GM18873 (cell line): ENCODE measurements around the gene MYL3.
"Not testable (repeated sequence)": the region's sequence is repeated elsewhere in the genome, so short reads cannot be mapped to it uniquely, and the experiment has no call there.

ENCODE experiments used
- ATAC-seq: cut with Tn5 transposase; IDR thresholded peaks from one replicate; pipeline ENCODE4 v1.9.1; 2021; ENCODE audit warnings: mild to moderate bottlenecking, moderate library complexity, moderate number of reproducible peaks; ENCODE audit not compliant: unreplicated experiment, low FRiP score

The MYL3 gene

DNA sequence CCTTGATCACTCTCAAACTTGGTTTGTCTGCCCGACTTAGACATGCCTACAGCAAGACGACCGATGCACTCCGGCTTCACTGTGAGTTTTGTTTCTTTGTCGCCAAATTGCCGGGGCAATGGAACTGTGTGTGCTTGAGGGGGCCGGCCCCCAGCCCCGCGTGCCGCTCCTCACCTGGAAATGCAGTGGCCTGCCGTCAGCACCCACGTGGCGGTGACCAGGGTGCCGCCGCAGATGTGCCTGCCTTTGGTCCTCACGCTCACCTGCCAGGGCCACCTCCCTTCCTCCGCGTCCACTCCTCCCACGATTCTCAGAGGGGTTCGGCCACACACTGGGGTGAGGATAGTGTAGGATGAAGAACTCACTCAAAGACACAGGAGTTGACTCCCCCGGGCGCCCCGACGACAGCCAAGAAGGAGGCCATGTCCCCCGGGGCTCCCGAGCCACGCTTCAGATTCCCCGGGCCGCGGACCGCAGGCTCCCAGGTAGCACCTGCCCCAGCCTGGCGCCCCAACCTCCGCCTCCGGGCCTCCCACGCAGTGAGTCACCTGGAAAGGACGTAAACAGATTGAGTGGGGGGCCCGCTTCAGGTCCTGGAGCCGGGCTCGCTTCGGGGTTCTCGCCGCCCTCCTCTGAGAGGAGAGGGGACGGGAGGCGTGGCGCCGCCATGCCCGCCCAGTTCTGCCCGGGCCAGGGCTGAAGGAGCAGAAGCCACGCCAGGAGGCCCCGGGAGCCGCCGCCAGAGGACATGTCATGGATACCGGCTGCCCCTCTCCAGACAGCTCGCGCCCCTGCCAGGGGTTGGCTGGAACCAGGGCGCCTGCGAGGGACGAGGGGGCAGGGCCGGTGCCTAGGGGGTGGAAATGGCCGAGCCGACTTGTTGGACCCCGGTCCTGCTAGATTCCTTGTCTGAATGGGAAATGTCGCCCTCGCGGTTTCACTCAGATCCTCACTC lies 29.6 kb downstream of the MYL3 start:
- ATAC-seq: no peak

DNA sequence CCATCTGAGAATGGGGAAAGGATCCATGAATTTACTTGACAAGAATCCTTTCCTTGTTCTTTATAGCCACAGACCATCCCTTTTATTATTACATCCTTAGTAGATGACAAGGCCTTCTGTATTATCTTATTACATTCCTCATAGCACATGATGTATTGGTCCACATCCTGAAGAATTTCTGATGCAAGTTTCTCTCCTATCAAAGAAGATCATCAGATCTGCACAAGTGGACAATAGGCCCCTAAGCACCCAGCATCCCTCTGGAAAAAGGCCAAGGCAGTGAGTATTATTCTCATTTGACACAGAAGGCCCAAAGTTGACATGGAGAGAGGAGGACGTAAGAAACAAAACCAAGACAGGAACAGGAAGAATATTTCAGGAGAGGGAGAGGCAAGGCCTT lies 31.4 kb downstream of the MYL3 start:
- no peak for ATAC-seq

DNA sequence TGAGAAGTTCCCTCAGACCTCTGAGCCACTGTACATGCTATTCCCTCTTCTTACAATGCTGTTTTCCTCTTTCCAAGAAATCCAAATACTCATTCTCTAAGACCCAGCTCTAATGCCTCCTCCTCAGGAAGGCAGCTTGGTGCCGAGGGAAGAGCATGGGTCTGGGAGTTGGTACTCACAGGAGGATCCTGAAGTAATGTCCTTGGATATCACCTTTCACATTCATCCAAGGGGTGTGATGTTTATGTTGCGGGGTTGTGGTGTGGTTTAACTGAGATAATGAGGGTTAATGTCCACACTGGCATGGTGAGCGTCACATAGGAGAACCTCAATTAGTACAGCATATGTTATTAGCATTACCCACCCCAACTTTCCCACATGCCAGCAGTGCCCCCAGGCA lies 31.9 kb downstream of the MYL3 start:
- ATAC-seq: no peak

DNA sequence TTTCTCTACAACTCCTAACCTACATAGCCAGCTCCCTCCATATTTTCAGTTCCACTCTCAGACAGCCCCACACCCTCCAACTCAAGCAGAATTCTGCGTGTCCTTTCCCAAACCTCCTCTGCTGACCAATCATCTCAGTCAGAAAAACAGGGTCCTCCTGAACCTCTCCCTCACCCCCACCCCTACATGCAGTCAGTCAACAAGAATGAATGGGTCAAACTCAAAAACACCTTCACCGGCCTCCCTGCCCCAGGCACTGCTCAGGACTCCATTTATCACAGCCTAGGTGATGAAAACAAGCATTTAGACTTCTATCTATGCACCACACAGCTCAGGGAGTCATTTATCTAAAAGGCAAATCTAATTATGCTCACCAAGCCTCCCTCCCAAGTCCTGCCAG lies 32.4 kb downstream of the MYL3 start:
- ATAC-seq: no peak

DNA sequence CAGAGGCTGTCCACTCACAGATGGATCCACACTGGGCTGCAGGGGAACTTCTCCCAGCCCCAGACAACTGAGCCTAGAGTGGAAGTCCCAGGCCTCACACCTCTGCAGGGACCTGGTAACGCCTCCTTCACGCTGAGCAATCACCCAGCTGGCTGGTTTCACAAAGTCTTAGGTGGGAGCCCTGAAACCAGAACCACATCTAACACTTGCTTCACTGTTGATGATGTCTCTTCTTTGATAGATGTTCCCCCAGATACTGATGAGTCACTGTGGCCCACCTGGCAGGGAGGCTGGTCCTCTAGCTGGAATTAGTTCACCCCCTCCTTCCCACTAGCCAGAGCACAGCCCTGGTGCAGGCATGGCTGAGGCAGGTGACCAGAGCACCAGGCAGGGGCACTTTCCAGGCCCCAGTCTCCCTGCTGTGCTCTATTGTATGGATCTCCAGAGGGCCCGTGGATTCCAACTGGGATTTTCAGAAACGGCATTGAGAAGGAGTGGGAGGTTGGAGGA lies 33.5 kb downstream of the MYL3 start:
- ATAC-seq: no peak

DNA sequence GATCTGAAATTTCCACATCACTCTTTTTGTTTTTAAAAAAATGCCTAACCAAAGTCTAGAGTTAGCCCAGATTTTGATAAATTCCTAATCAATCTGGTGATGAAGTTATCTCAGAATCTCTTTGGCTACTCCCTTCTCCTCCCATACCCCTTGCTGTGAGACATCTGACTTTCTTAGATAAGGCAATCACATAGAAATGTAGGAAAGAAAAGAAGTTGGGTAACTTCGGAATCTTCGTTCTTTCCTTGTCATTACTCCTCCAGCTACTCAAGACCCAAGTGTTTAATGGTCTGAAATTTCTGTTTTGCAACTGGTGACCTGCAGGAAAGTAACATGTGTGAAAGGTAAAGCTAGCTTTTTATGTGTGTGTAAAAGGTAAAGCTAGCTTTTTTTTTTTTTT lies 37.8 kb downstream of the MYL3 start:
- ATAC-seq: no peak

DNA sequence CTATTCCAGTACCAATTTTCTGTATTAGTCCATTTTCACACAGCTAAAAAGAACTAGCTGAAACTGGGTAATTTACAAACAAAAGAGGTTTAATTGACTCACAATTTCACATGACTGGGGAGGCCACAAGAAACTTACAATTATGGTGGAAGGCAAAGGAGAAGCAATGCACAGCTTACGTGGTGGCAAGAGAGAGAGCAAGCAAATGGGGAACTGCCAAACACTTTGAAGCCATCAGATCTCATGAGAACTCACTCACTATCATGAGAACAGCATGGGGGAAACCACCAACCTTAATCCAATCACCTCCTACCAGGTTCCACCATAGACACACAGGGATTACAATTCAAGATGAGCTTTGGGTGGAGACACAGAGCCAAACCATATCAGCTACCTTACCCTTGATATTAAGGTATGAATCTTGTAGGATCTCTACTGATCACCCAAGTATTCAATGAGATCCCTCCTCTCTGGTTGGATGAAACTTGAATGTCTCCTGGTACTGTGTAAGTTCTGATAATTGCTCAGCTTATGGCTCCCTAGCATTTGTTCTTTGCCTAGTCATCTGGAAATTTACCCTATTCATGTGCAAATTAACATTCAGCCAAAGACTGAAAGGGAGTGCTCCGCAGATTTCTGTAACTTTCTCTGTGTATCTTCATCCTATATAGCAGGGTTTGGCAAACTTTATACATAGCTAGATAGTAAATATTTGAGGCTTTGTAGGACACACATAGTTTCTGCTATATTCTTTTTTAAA lies 38.9 kb downstream of the MYL3 start:
- no peak for ATAC-seq

DNA sequence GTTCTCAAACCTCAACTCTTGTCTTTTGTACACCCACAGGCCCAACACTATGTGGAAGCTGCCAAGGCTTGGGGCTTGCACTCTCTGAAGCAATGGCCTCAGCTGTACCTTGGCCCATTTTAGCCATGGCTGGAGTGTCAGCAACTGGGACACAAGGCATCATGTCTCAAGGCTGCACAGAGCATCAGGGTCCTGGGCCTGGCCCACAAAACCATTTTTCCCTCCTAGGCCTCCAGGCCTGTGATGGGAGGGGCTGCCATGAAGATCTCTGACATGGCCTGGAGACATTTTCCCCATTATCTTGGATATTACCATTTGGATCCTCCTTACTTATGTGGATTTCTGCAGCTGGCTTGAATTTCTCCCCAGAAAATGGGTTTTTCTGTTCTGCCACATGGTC lies 39.9 kb downstream of the MYL3 start:
- not testable (repeated sequence) for ATAC-seq

DNA sequence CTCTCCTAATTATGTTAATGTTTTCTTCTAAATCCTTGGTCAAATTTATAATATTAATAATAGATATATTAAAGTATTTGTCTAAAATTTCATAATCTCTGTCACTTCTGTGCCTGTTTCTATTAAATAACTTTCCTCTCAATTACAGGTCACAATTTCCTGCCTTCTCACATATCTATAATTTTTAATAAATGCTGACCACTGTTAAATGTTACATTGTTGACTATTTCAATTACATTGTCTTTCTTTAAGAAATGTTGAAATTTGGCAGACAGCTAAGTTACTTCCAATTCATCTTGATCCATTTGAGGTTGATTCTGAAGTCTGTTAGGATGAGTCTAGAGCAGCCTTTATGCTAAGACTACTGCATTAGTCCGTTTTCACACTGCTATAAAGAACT lies 41.7 kb downstream of the MYL3 start:
- no peak for ATAC-seq

DNA sequence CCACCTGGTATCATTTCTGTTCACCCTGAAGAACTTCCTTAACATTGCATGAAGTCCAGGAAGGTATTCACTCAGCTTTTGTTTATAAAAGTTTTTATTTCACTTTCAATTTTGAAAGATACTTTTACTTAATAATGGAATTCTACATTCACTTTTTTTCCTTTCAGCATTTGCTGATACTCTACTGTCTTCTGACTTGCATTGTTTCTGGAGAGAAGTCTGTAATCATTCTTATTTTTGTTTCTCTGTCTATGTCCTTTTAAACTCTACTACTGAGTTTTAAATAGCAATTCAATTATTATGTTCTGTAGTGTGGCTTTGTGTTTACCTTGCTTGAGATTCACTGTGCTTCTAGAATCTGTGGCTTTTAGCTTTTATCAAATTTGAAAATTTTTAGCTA lies 42.4 kb downstream of the MYL3 start:
- no peak for ATAC-seq

DNA sequence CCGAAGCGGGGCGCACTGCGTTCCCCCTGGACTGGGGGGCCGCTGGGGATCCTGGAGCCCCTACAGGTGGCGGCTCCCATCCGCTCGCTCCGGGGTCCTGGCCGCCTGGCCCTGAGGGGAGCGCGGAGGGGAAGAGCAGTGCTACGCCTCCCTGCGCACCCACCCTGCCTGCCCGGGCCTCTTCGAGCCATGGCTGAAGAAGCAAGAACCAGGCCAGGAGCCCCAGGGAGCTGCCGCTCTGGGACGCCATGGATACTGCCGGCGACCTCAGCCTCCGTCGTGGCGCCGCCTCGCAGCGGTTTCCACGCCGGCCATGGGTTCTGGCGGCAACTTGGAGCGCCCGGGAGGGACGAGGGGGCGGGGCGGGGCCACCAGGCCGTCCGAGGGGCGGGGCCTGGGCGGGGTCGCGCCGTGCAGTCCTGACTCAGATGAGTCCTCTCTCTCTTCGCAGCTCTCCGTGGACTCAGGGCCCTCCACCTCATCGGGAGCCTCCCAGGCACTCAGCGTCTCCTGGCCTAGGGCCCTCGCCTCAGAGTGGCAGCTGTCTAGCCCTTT lies 50.9 kb downstream of the MYL3 start:
- ATAC-seq: no peak

DNA sequence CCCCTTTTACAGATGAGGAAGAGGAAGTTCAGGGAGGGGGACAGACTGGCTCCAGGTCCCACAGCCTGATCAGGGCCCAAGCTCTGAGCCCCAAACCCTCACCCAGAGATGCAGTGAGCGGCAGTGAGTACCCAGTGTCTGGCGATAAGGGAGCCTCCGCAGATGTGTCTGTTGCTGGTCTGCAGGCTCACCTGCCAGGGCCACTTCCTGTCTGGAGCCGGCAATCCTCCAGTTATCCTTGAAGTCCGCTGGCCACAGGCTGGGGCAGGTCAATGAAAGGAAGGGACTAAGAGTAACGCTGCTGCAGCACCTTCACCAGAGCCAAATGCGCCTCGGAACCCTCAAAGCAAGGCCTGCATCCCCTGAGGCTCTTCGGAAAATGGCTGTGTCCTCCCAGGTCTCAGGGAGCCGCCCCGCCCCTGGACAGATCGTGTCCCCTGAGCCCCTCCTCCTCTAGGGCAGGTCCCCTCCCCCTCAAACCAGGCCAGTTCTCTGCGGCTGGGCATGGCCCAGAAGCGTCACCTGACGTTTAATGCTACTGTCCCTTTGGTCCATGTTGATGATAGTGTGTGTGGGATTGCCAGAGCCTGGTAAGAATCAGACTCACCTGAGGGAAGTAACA lies 51.5 kb downstream of the MYL3 start:
- ATAC-seq: no peak

DNA sequence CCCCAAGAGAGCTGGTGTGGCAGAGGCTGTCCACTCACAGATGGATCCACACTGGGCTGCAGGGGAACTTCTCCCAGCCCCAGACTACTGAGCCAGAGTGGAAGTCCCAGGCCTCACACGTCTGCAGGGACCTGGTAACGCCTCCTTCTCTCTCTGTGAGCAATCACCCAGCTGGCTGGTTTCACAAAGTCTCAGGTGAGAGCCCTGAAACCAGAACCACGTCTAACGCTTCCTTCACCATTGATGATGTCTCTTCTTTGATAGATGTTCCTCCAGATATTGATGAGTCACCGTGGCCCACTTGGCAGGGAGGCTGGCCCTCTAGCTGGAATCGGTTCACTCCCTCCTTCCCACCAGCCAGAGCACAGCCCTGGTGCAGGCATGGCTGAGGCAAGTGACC lies 54.5 kb downstream of the MYL3 start:
- not testable (repeated sequence) for ATAC-seq
